IMR-90 (cell line): ENCODE results near the gene ZNF223. TPM values are rescaled to one million over a fixed set of nuclear protein-coding genes. Genes with fewer than 3 reads are reported as not detected.

Source experiments
- ATAC-seq: fragments of 200-7000 bp; cut with Tn5 transposase; 2 replicates; pipeline ENCODE4 v1.9.1; 2020; ENCODE audit warnings: low read depth, mild to moderate bottlenecking, moderate library complexity
- BruUV-seq: library from RNA; stranded (reverse); fragments of 400-500 nt; replicated peaks from 2 replicates; lab custom pipeline; 2021; lab: Mats Ljungman, UMichigan
- CTCF ChIA-PET: fragments of 300-600 bp; formaldehyde crosslinking; extraction: SDS; loops from one replicate; lab custom pipeline; 2021; ENCODE audit warnings: antibody characterized with exemption; lab: Yijun Ruan, JAX
- POLR2A ChIA-PET: fragments of 300-600 bp; sonication (Branson Sonifier 250); formaldehyde crosslinking; loops from one replicate; lab custom pipeline; 2022; ENCODE audit warnings: antibody characterized with exemption; ENCODE audit not compliant: unreplicated experiment; lab: Charles Lee
- DNase-seq: peaks from one replicate; pipeline ENCODE4 v3.0.0; 2013
- H2AFZ ChIP-seq: replicated peaks from 2 replicates; pipeline ENCODE3; 2013; ENCODE audit warnings: low read length, mild to moderate bottlenecking; ENCODE audit not compliant: poor library complexity
- H2AK5ac ChIP-seq: 2 replicates; pipeline ENCODE4 v1.6.1; 2013; ENCODE audit warnings: low read depth, low read length, inconsistent platforms
- H2AK9ac ChIP-seq: replicated peaks from 2 replicates; pipeline ENCODE3; 2013; ENCODE audit warnings: mild to moderate bottlenecking, low read depth, low read length, moderate library complexity; ENCODE audit not compliant: poor library complexity
- H2BK120ac ChIP-seq: 2 replicates; pipeline ENCODE4 v1.6.1; 2013; ENCODE audit warnings: low read depth, low read length, inconsistent platforms
- H2BK15ac ChIP-seq: 3 replicates; pipeline ENCODE4 v1.6.1; 2013; ENCODE audit warnings: low read depth, low read length, inconsistent platforms
- H2BK20ac ChIP-seq: 2 replicates; pipeline ENCODE4 v1.6.1; 2013; ENCODE audit warnings: low read depth, mild to moderate bottlenecking, inconsistent platforms, low read length, moderate library complexity
- H2BK5ac ChIP-seq: 2 replicates; pipeline ENCODE4 v1.6.1; 2013; ENCODE audit warnings: mild to moderate bottlenecking, low read depth, low read length, inconsistent platforms; ENCODE audit not compliant: poor library complexity, severe bottlenecking
- H3K14ac ChIP-seq: replicated peaks from 2 replicates; pipeline ENCODE4 v1.6.1; 2013; ENCODE audit warnings: low read depth, low read length, inconsistent platforms
- H3K18ac ChIP-seq: 2 replicates; pipeline ENCODE4 v1.6.1; 2013; ENCODE audit warnings: low read depth, low read length, control low read depth
- H3K23ac ChIP-seq: 2 replicates; pipeline ENCODE4 v1.6.1; 2013; ENCODE audit warnings: low read depth, low read length, inconsistent platforms
- H3K27ac ChIP-seq: 2 replicates; pipeline ENCODE4 v1.5.1; 2013; ENCODE audit warnings: mild to moderate bottlenecking, control low read depth, low read length; ENCODE audit not compliant: insufficient read depth
- H3K27me3 ChIP-seq: 2 replicates; pipeline ENCODE4 v1.6.1; 2013; ENCODE audit warnings: low read length; ENCODE audit not compliant: control insufficient read depth, insufficient read depth
- H3K36me3 ChIP-seq: 2 replicates; pipeline ENCODE4 v1.6.1; 2013; ENCODE audit warnings: low read length, mixed read lengths; ENCODE audit not compliant: control insufficient read depth, insufficient read depth
- H3K4ac ChIP-seq: 2 replicates; pipeline ENCODE4 v1.6.1; 2013; ENCODE audit warnings: low read depth, low read length, inconsistent platforms
- H3K4me1 ChIP-seq: 2 replicates; pipeline ENCODE4 v1.6.1; 2013; ENCODE audit warnings: low read length, mixed read lengths; ENCODE audit not compliant: control insufficient read depth, insufficient read depth
- H3K4me2 ChIP-seq: 2 replicates; pipeline ENCODE4 v1.6.1; 2013; ENCODE audit warnings: low read depth, mild to moderate bottlenecking, control low read depth, low read length, moderate library complexity
- H3K4me3 ChIP-seq: 2 replicates; pipeline ENCODE4 v1.5.1; 2013; ENCODE audit warnings: low read depth, mild to moderate bottlenecking, control low read depth, low read length, moderate library complexity; ENCODE audit not compliant: insufficient read depth
- H3K56ac ChIP-seq: 2 replicates; pipeline ENCODE4 v1.6.1; 2013; ENCODE audit warnings: low read length, inconsistent platforms; ENCODE audit not compliant: insufficient read depth; ENCODE audit errors: extremely low read depth
- H3K79me1 ChIP-seq, 2 experiments: 2 replicates each; pipeline ENCODE4 v1.6.1; 2013; ENCODE audit warnings: low read length in 2 of 2, inconsistent platforms in 1 of 2, low read depth in 1 of 2
- H3K9ac ChIP-seq: 2 replicates; pipeline ENCODE4 v1.6.1; 2013; ENCODE audit warnings: low read depth, low read length, control low read depth
- H3K9me1 ChIP-seq: 2 replicates; pipeline ENCODE4 v1.6.1; 2013; ENCODE audit warnings: low read length, inconsistent platforms; ENCODE audit not compliant: insufficient read depth
- H3K9me3 ChIP-seq: 2 replicates; pipeline ENCODE4 v1.6.1; 2013; ENCODE audit warnings: low read length; ENCODE audit not compliant: control insufficient read depth, insufficient read depth
- H4K20me1 ChIP-seq: 2 replicates; pipeline ENCODE4 v1.6.1; 2013; ENCODE audit warnings: low read length, inconsistent platforms; ENCODE audit not compliant: insufficient read depth
- H4K5ac ChIP-seq: 2 replicates; pipeline ENCODE4 v1.6.1; 2013; ENCODE audit warnings: mild to moderate bottlenecking, low read depth, low read length, control low read depth
- H4K8ac ChIP-seq, 2 experiments: 2 replicates each; pipeline ENCODE4 v1.6.1; 2013; ENCODE audit warnings: low read depth in 2 of 2, low read length in 2 of 2, control low read depth in 1 of 2, inconsistent platforms in 1 of 2
- H4K91ac ChIP-seq: 2 replicates; pipeline ENCODE4 v1.6.1; 2013; ENCODE audit warnings: low read depth, low read length, inconsistent platforms; ENCODE audit not compliant: insufficient read depth
- MAZ ChIP-seq: IDR thresholded peaks from 2 replicates; pipeline ENCODE4 v1.6.1; 2012; ENCODE audit warnings: low read depth, mild to moderate bottlenecking, low read length, improper control_type of control experiment, moderate library complexity, borderline replicate concordance
- MXI1 ChIP-seq: IDR thresholded peaks from 2 replicates; pipeline ENCODE4 v1.6.1; 2012; ENCODE audit warnings: low read depth, mild to moderate bottlenecking, low read length, moderate library complexity, borderline replicate concordance
- WGBS, 2 experiments: methylation state at CpG; one replicate each; pipeline versions ENCODE4 v1.1.5 to v1.1.7; 2013; ENCODE audit warnings: missing lambda C conversion rate in 2 of 2; ENCODE audit not compliant: insufficient read length in 1 of 2; ENCODE audit errors: extremely low coverage in 2 of 2; 5-methylcytosine and 5-hydroxymethylcytosine counted together
- dilution Hi-C: fragments of 300-500 bp; cut with HindIII; formaldehyde crosslinking; loops from one replicate; pipeline ENCODE4 v1.14.3; 2018; ENCODE audit warnings: low sequenced_read_pairs; ENCODE audit not compliant: unreplicated experiment
- in situ Hi-C: fragments of 300-500 bp; cut with MboI; formaldehyde crosslinking; loops from 3 replicates; pipeline ENCODE4 v1.14.3; 2019; ENCODE audit warnings: low sequenced_read_pairs, inconsistent platforms, mixed read lengths
- intact Hi-C: fragments of 100-400 bp; cut with micrococcal nuclease; formaldehyde crosslinking; loops from 2 replicates; pipeline ENCODE4 v1.10.0; 2022
- polyA plus RNA-seq, 3 experiments: library from polyadenylated mRNA; depleted of rRNA; stranded (reverse); fragments of >200 nt; gene quantifications; 2 replicates each; pipeline ENCODE4 v1.2.3, GENCODE V29; 2012; ENCODE audit warnings: low replicate concordance in 1 of 3
- total RNA-seq: library from RNA; depleted of rRNA; stranded (reverse); fragments of >200 nt; gene quantifications from 2 replicates; pipeline ENCODE4 v1.2.3, GENCODE V29; 2012
- TF ChIP-seq, protein P1 (sequence below): conservative IDR thresholded peaks from 2 replicates; pipeline ENCODE4 v1.5.1; 2012; ENCODE audit warnings: mild to moderate bottlenecking, low read depth, low read length, improper control_type of control experiment

The ZNF223 gene
- total and polyA plus RNA-seq, 2 of the 4 experiments (the other 2 are of a cell fraction) = 2.3 to 16.5 TPM

DNA sequence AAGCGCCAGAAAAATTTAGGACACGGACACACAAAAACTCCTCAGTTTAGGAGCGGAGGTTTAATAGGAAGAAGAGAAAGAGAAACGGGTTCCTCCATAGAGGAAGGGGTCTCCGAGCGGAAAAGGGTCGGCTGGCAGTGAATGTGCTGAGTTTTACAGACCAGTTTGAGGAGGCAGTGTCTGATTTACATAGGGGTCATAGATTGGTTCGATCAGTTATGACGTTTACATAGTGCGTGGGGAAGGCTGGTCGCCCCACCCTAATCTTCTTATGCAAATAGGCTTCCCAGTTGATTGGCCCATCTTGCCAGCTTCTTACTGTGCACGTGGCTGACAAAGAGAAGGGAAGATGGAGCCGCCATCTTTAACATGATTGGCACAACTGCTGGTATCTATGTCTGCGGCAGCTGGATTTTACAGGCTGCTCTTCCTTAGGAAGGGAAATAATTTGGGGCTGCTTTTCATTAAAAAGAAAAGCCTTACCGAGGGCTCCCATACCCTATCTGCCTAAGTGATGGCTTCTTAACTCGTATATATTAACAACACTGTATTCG lies 60.2 kb downstream of the ZNF223 start (continued):
- no peak for TF ChIP-seq MAZ

DNA sequence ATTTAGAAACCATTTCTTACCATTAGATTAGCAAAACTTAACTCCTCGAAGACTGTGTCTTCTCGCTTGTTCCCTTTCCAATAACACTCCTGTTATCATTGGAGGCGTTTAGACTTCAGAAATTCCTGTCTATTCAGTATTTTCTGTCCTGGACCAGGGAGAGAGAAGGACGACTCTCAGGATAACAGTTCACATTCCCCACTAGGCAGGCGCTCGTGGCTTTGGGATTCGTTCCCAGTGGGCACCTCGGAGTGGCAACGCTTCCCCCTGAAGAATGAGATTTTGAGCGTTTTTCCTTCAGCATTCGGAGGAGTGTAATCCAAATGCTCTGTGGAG lies 60.9 kb downstream of the ZNF223 start:
- H4K91ac ChIP-seq = no peak overlapping the region
- ChIA-PET CTCF (no interaction called here), POLR2A (no interaction called here)
- ATAC-seq = peak; percentile 15; the same call in 1 of the 2 replicates
- in situ Hi-C loops = no loop called here
- no peak overlapping the region for H3K18ac ChIP-seq
- no peak overlapping the region for H2BK20ac ChIP-seq
- H2BK120ac ChIP-seq = no peak overlapping the region
- DNase-seq = no peak
- H3K9ac ChIP-seq = peak overlapping the region; percentile 63
- TF ChIP-seq MXI1 = peak; percentile 66; the same call in 1 of the 2 replicates
- TF ChIP-seq, protein P1, sequence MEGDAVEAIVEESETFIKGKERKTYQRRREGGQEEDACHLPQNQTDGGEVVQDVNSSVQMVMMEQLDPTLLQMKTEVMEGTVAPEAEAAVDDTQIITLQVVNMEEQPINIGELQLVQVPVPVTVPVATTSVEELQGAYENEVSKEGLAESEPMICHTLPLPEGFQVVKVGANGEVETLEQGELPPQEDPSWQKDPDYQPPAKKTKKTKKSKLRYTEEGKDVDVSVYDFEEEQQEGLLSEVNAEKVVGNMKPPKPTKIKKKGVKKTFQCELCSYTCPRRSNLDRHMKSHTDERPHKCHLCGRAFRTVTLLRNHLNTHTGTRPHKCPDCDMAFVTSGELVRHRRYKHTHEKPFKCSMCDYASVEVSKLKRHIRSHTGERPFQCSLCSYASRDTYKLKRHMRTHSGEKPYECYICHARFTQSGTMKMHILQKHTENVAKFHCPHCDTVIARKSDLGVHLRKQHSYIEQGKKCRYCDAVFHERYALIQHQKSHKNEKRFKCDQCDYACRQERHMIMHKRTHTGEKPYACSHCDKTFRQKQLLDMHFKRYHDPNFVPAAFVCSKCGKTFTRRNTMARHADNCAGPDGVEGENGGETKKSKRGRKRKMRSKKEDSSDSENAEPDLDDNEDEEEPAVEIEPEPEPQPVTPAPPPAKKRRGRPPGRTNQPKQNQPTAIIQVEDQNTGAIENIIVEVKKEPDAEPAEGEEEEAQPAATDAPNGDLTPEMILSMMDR = no peak
- peak overlapping the region; percentile 18 for H2BK5ac ChIP-seq
- BruUV-seq = no TSS peak
- no peaks in the 10 kb centered on the region for H3K27me3 ChIP-seq
- H3K4me1 ChIP-seq = no peaks in the 10 kb centered on the region
- H3K4ac ChIP-seq = peak overlapping the region; percentile 83
- H3K36me3 ChIP-seq = peaks cover 10% of the 10 kb centered on the region
- H3K79me1 ChIP-seq = peaks cover 8 to 28% of the 10 kb centered on the region in 2 experiments; a peak in 3 of 4 replicates
- H4K20me1 ChIP-seq = no peaks in the 10 kb centered on the region
- H3K56ac ChIP-seq = peak overlapping the region; percentile 48
- H3K14ac ChIP-seq = peak overlapping the region; percentile 88
- no peak overlapping the region for H2AK5ac ChIP-seq
- peak overlapping the region; percentile 95 for H2AFZ ChIP-seq
- H3K27ac ChIP-seq = peak overlapping the region; percentile 25
- dilution Hi-C loops = no loop called here
- no peak overlapping the region for H2BK15ac ChIP-seq
- intact Hi-C loops = loop anchor here (2.0 to 5.0 kb wide), 2 partner anchors 52 to 100 kb away; partner anchors contain the start of genes ZNF226 and ZNF227
- peak overlapping the region; percentile 12 for H2AK9ac ChIP-seq
- H4K8ac ChIP-seq = peak overlapping the region in 1 of 2 experiments; percentile 78; a peak in 2 of 4 replicates
- peak overlapping the region; percentile 62 for H3K4me2 ChIP-seq
- peak overlapping the region; percentile 67 for H3K4me3 ChIP-seq
- 0% methylated on average over 7 of the region's 11 CpGs; no CpG with 5 or more reads in 1 of the 2 experiments for WGBS, 2 experiments
- H3K23ac ChIP-seq = peak overlapping the region; percentile 50
- peaks cover 8% of the 10 kb centered on the region for H3K9me3 ChIP-seq
- H3K9me1 ChIP-seq = no peaks in the 10 kb centered on the region
- H4K5ac ChIP-seq = 0 out of 2 replicates have a peak overlapping the region, but pooled peaks have one; percentile 19
